Ovary (tissue), 9 donors: ENCODE measurements around the gene GP5. TPM values are rescaled to one million over a fixed set of nuclear protein-coding genes. Genes with fewer than 3 reads are reported as not detected.

Source experiments
- DNase-seq, 5 donors: peaks; one replicate each; pipeline ENCODE4 v3.0.0-alpha.2; 2019 to 2020
- H3K27ac ChIP-seq, 2 donors: fragments of 200-600 bp; one replicate each; pipeline versions ENCODE4 v1.5.1 to v1.8.0; 2019 to 2022
- H3K27me3 ChIP-seq: fragments of 200-600 bp; one replicate; pipeline ENCODE4 v1.8.0; 2022
- H3K36me3 ChIP-seq: fragments of 200-600 bp; sonication (generic); one replicate; pipeline ENCODE4 v1.5.1; 2019
- H3K4me1 ChIP-seq: one replicate; pipeline ENCODE4 v1.8.1; 2013; ENCODE audit warnings: mild to moderate bottlenecking, moderate library complexity; ENCODE audit not compliant: insufficient read depth
- H3K4me3 ChIP-seq: fragments of 200-600 bp; sonication (generic); one replicate; pipeline ENCODE4 v1.5.1; 2017
- H3K9me3 ChIP-seq, 2 donors: fragments of 200-600 bp in 1 of 2; sonication (generic) in 1 of 2; one replicate each; pipeline versions ENCODE4 v1.5.1 to v1.8.1; 2013 to 2019; ENCODE audit warnings: mild to moderate bottlenecking in 1 of 2, moderate library complexity in 1 of 2
- EP300 ChIP-seq: sonication (generic); formaldehyde crosslinking; IDR thresholded peaks from one replicate; pipeline ENCODE4 v1.6.1; 2017; ENCODE audit warnings: antibody characterized with exemption
- POLR2A ChIP-seq: fragments of 450-650 bp; IDR thresholded peaks from one replicate; pipeline ENCODE4 v1.6.1; 2017; ENCODE audit warnings: antibody characterized with exemption, mild to moderate bottlenecking, moderate library complexity
- WGBS, 3 donors: extraction: QIAGEN DNeasy Blood & Tissue Kit in 1 of 3; methylation state at CpG; one replicate each; pipeline versions ENCODE4 v1.1.5 to v1.1.7; 2013 to 2017; 5-methylcytosine and 5-hydroxymethylcytosine counted together
- intact Hi-C, 4 donors: fragments of 100-400 bp; cut with DNase I; formaldehyde crosslinking; loops; one replicate each; pipeline versions ENCODE4 v1.11.0 to v1.15.1; 2022 to 2023
- polyA plus RNA-seq, 2 donors: library from polyadenylated mRNA; stranded (reverse); fragments of 200-250 nt in 1 of 2; fragments of 350-450 nt in 1 of 2; fragmentation: Illumina TruSeq in 1 of 2; extraction: RNeasy Lipid Tissue Mini Kit (QIAGEN cat#74804) in 1 of 2; gene quantifications; one replicate each; pipeline ENCODE4 v1.2.3, GENCODE V29; 2013 to 2014
- total RNA-seq, 7 donors: library from RNA; depleted of rRNA in 2 of 7; stranded (reverse); fragments of >200 nt in 2 of 7; fragmentation: NEBNext Ultra II Directional in 3 of 7; extraction: Animal tissue kit (Norgen Biotek cat#: 25700) in 3 of 7; gene quantifications; one replicate each; pipeline versions ENCODE4 v1.1.0 to v1.2.4, GENCODE V29; 2016 to 2023
- TF ChIP-seq, protein P1 (sequence below), 3 donors: fragments of 450-650 bp in 2 of 3; fragments of 200-600 bp in 1 of 3; IDR thresholded peaks; one replicate each; pipeline versions ENCODE4 v1.5.1 to v1.8.0; 2016 to 2022; ENCODE audit warnings: antibody characterized with exemption in 3 of 3, mild to moderate bottlenecking in 1 of 3
- donor health status: DM: no; HTN: no; CAD: no; lungs with moderate emphysema.
- donor health status: DM: no; HTN: no; CAD: no.
- donor health status: Bipolar disorder and iron deficiency.
- donor health status: DM: yes; HTN: yes; CAD: no.
- donor health status: DM: no; HTN: no; CAD: no.
- donor health status: DM: yes; HTN: yes; CAD: no.

GP5 gene
- total and polyA plus RNA-seq, 9 donors: 0.13 to 1.1 (median 0.38) TPM; not detected in 1

GRCh38 chr3:194374935-194375334 is 24.1 kb downstream of the GP5 start:
- TF ChIP-seq POLR2A (no peak), EP300 (no peak)
- TF ChIP-seq, protein P1, sequence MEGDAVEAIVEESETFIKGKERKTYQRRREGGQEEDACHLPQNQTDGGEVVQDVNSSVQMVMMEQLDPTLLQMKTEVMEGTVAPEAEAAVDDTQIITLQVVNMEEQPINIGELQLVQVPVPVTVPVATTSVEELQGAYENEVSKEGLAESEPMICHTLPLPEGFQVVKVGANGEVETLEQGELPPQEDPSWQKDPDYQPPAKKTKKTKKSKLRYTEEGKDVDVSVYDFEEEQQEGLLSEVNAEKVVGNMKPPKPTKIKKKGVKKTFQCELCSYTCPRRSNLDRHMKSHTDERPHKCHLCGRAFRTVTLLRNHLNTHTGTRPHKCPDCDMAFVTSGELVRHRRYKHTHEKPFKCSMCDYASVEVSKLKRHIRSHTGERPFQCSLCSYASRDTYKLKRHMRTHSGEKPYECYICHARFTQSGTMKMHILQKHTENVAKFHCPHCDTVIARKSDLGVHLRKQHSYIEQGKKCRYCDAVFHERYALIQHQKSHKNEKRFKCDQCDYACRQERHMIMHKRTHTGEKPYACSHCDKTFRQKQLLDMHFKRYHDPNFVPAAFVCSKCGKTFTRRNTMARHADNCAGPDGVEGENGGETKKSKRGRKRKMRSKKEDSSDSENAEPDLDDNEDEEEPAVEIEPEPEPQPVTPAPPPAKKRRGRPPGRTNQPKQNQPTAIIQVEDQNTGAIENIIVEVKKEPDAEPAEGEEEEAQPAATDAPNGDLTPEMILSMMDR (IDR thresholded peaks at IDR 0.05): no peak
- no peak for DNase-seq
- H3K27ac ChIP-seq: no peak overlapping the region
- H3K4me1 ChIP-seq: no peaks in the 10 kb centered on the region
- H3K9me3 ChIP-seq: no peaks in the 10 kb centered on the region
- no peaks in the 10 kb centered on the region for H3K27me3 ChIP-seq
- no peak overlapping the region for H3K4me3 ChIP-seq
- no peaks in the 10 kb centered on the region for H3K36me3 ChIP-seq
- intact Hi-C loops: no loop called here
- 66 to 72% (median 70%) methylated on average over 10 of the region's 10 CpGs for WGBS, 3 donors

DNA sequence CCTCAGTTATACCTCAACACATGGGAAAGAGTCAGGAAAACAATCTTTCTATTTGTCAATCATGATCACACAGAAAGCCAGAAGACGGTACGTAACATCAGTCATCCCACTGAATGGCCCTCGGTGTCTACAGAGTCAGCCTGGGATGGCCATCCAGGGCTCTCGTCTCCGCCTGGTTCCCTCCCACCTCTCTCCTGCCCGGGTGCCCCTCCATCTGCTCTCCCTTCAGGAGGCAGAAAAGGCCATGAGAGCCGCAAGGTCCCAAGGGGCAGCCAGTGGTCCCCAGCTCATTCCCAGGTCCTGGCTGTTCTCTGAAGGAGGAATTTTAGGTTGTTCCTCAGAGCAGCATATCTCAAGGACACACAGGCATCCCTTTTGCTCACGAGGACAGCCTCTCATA is 25.2 kb downstream of the GP5 start:
- DNase-seq: no peak
- no peak overlapping the region for H3K4me3 ChIP-seq
- intact Hi-C loops: no loop called here
- H3K4me1 ChIP-seq: no peaks in the 10 kb centered on the region
- no peaks in the 10 kb centered on the region for H3K27me3 ChIP-seq
- no peaks in the 10 kb centered on the region for H3K9me3 ChIP-seq
- H3K36me3 ChIP-seq: no peaks in the 10 kb centered on the region
- no peak overlapping the region for H3K27ac ChIP-seq
- no peak for TF ChIP-seq EP300
- 56 to 69% (median 60%) methylated on average over 8 of the region's 8 CpGs for WGBS, 3 donors

DNA sequence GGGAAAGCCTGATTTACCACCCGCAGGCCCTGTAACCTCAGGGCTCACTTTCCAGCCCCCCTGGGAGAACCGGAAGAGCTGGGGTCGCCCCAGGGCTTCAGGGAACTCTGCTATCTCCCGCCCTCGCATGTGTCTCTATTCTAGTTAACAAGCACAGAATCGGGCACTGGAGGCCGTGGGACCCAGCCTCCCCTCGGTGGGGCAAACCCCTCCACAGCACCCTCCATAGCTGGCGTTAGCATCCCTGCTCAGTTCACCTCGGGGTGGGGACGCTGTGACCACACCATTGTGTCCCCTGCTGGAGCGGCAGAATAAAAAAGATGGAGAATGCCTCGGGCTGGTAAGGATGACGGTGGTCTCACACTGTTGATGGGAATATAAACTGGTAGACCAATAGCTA is 26.0 kb downstream of the GP5 start:
- no peaks in the 10 kb centered on the region for H3K36me3 ChIP-seq
- no peaks in the 10 kb centered on the region for H3K4me1 ChIP-seq
- H3K27me3 ChIP-seq: no peaks in the 10 kb centered on the region
- TF ChIP-seq, protein P1 (IDR thresholded peaks at IDR 0.05): no peak
- TF ChIP-seq POLR2A (no peak), EP300 (no peak)
- 88 to 95% (median 90%) methylated on average over 14 of the region's 14 CpGs for WGBS, 3 donors
- no peak for DNase-seq
- no peak overlapping the region for H3K27ac ChIP-seq
- H3K4me3 ChIP-seq: no peak overlapping the region
- no peaks in the 10 kb centered on the region for H3K9me3 ChIP-seq
- intact Hi-C loops: no loop called here

DNA sequence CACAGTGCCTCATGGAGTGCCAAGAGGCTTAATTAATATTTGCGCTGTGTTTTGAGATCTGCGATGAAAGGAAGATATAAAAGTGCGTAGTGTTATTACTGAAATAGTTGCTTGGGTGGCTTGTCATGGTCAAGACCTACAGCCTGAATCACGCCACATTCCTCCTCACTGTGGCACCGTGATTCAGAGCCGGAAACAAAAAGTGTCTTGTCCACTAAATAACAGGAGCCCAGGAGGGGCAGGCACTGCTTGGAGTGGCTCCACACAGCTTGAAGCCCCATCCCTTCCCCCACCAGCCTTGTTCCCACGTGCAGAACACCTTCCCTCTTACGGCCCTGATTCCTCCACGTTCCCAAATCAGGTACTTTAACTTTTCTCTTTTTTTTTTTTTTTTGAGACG is 28.3 kb downstream of the GP5 start:
- H3K4me1 ChIP-seq: no peaks in the 10 kb centered on the region
- H3K27me3 ChIP-seq: no peaks in the 10 kb centered on the region
- no peak overlapping the region for H3K4me3 ChIP-seq
- no peak for DNase-seq
- H3K27ac ChIP-seq: no peak overlapping the region
- intact Hi-C loops: no loop called here
- TF ChIP-seq EP300 (no peak), POLR2A (no peak)
- TF ChIP-seq, protein P1 (IDR thresholded peaks at IDR 0.05): no peak
- no peaks in the 10 kb centered on the region for H3K36me3 ChIP-seq
- no peaks in the 10 kb centered on the region for H3K9me3 ChIP-seq
- whole genome bisulfite sequencing, 3 donors: 75 to 90% (median 83%) methylated on average over 10 of the region's 10 CpGs

DNA sequence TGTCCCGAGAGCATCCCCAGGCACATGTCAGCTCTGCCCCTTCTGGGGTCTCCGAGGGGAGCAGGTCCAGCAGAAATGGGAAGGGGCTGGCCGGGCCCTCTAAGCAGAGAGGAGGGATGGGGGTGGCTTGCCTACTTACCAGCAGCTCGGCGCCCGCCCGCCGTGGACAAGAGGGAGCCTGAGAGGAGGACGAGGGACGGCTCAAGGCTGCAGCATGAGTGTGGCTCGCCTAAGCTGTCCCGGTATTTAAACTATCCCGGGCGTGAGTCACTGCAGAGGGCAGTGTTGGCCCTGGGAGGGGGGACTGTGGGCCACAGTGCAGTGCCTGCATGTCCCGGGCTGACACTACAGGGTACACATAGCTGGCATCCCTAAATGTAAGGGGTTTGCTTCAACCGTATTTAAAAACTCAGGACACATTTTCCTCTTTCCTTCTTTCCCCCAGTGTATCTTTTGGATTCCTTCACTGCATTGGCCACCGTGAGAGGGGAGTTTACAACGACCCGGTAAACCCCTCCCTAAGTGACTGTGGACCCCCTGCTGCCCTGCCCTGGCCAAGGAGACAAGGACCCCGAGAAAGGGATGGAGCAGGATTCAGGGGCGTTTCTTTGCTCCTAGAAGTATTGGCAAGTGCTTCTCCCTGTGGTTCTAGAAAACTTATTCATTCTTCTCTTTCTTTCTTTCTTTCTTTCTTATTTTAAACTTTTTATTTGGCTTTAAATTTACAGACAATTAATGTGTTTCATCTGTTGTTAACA is 29.4 kb downstream of the GP5 start, which contains the start of gene LRRC15:
LRRC15 (minus strand) TSS at position 222 of the 758 bp plus-strand sequence. CDS start 8,700 bp downstream, outside the sequence.
- intact Hi-C loops: no loop called here
- DNase-seq: no peak
- peaks cover under 1% of the 10 kb centered on the region for H3K4me1 ChIP-seq
- no peak within 1 kb of the TSS for H3K4me3 ChIP-seq
- no peaks in the 10 kb centered on the region for H3K9me3 ChIP-seq
- TF ChIP-seq, protein P1 (IDR thresholded peaks at IDR 0.05): no peak
- no peak for TF ChIP-seq EP300
- no peak for TF ChIP-seq POLR2A
- H3K27ac ChIP-seq: no peak within 1 kb of the TSS
- no peaks in the 10 kb centered on the region for H3K27me3 ChIP-seq
- H3K36me3 ChIP-seq: no peaks in the 10 kb centered on the region
- 9 to 14% (median 12%) methylated on average over 21 of the region's 21 CpGs for WGBS, 3 donors
